Measurements from ENCODE around the gene CLEC3B.
"Not testable (repeated sequence)": the region's sequence is repeated elsewhere in the genome, so short reads cannot be mapped to it uniquely, and the experiment has no call there.

The CLEC3B gene, protein sequence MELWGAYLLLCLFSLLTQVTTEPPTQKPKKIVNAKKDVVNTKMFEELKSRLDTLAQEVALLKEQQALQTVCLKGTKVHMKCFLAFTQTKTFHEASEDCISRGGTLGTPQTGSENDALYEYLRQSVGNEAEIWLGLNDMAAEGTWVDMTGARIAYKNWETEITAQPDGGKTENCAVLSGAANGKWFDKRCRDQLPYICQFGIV

DNA sequence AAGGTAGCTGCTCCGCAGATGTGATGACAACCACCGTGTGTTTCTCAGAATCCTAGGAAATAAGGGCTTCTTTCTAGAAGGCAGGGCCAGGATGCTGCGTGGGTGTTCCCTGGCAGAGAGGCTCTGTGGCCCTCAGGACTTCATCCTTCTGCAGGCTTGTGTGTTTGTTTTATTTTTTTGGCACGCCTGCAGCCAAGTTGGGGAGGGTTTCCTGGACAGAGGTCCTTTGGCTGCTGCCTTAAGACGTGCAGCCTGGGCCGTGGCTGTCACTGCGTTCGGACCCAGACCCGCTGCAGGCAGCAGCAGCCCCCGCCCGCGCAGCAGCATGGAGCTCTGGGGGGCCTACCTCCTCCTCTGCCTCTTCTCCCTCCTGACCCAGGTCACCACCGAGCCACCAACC lies at the start of gene CLEC3B:
Gene CLEC3B (plus strand): TSS at position 266 of the 400 bp plus-strand sequence. CDS start 60 bp downstream, at position 326.
- DNase-seq (ENCODE audit: low spot score), result no peak

DNA sequence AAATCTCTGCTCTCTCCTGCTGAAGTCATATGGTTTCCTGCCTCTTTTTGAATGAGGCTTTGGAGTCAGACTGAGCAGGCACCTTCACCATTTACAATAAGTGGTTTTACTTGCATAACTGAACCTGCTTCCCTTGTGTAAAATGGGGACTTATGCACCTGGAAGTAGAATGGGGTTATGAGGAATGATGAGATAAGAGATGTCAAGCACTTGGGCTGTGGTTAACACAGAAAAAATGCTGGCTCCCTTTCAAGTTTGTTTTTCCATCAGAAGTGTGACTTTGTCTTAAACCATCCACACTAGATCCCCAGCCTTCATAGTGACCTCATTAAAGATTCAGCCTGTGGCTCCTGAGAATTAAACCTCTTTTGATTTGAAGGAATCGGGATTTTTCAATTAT lies 44.9 kb upstream of the CLEC3B start:
- DNase-seq (ENCODE audit: low spot score), result no peak

GRCh38 chr3:44981751-44982150 lies 44.4 kb upstream of the CLEC3B start:
- DNase-seq (ENCODE audit: low spot score), result no peak

GRCh38 chr3:44982817-44983216 lies 43.3 kb upstream of the CLEC3B start:
- DNase-seq (ENCODE audit: low spot score), result no peak

GRCh38 chr3:44983484-44983941 lies 42.6 kb upstream of the CLEC3B start:
- DNase-seq (ENCODE audit: low spot score), result no peak

DNA sequence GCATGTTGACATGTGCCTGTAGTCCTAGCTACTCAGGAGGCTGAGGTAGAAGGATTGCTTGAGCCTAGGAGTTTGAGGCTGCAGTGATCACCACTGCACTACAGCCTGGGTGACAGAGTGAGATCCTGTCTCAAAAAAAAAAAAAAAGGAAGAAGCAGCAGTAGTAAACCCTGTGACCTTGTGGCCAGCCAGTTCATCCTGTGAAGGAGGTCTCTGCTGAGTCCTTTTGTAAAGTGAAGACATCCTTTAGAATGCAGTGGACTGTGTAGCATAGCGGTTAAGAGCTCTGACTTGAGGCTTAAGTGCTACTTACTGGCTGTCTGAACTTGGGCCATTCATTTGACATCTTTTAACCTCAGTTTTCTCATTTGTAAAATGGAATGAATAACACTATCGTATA lies 41.8 kb upstream of the CLEC3B start:
- no peak for DNase-seq (ENCODE audit: low spot score)

GRCh38 chr3:44986330-44986729 lies 39.8 kb upstream of the CLEC3B start:
- not testable (repeated sequence) for DNase-seq (ENCODE audit: low spot score)

- no peak for DNase-seq (ENCODE audit: low spot score)
These were observed 38.8 kb upstream of the CLEC3B start for GRCh38 chr3:44987332-44987731.

DNA sequence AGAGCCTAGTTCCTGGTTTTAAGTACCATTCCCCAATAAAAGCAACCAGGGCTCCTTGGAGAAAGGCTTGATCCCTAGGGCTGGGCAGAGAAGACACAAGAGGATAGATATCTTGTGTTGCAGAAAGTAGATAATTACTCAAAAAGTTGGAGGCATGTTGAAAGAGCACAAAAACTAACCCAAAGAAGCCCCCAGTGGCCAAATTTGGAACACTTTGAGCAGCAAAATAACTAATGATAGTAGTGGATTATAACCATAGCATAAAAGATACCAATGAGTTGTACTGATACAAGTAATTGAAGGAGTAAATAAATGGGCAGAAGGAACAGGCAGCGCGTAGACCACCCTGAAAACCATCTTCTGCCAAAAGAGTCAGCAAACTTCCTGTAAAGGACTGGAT lies 38.0 kb upstream of the CLEC3B start:
- DNase-seq (ENCODE audit: low spot score), result no peak

DNA sequence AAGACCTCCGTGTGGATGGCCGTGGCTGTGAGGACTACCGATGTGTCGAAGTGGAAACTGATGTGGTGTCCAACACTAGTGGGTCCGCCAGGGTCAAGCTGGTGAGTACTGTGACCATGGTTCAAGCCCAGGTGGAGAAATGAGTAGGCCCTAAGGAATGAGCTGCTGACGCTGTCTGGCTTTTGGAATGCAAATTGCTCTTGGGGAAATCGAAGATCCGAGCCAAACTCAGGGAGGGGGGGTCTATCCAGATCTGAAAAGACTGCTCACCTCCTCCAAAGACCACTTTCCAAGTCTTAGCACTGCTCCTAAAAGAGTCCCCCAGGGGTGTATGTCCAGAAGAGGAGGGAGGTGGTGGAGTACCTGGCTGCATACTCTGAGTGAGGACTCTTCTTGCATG lies 37.0 kb upstream of the CLEC3B start:
- no peak for DNase-seq (ENCODE audit: low spot score)

DNA sequence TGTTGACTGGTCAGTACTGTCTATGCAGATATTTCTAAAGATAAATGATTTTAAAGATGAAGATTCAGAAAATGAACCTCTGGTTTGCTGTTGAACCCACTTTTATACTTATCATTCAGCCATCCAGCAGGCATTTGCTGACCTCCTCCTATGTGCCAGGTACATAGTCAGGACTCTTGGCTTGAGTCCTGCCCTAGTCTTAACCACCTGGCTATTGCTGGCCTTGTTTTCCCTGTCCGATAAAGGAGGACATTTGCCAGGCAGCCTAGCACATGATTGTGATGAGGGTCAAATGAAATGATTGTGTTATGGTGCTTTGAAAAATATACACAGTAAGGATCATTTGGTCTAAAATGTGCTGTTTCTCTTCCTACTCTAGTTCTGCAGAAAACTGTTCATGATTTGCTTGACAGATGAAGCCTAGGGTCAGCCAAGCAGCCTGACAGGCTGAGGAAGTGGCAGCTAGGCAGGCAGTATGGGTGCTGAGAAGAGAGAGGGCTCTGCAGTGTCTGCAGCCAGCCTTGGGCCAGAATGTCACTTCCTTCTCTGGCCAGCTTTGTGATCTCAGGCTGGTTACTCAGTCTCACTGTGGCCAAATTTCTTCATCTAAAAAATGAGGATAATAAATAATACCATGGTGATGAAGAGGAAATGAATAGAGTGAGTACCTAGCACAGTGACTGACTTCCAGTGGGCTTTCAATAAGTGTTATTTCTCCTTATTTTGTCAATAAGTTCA lies 36.3 kb upstream of the CLEC3B start:
- no peak for DNase-seq (ENCODE audit: low spot score)

- DNase-seq (ENCODE audit: low spot score), result no peak
These were observed 34.8 kb upstream of the CLEC3B start for GRCh38 chr3:44991326-44991725.

GRCh38 chr3:44992555-44993470 lies 33.3 kb upstream of the CLEC3B start:
- no peak for DNase-seq (ENCODE audit: low spot score)

GRCh38 chr3:44993471-44994205 lies 32.5 kb upstream of the CLEC3B start:
- no peak for DNase-seq (ENCODE audit: low spot score)

- no peak for DNase-seq (ENCODE audit: low spot score)
These were observed 30.8 kb upstream of the CLEC3B start for GRCh38 chr3:44995142-44995770.

DNA sequence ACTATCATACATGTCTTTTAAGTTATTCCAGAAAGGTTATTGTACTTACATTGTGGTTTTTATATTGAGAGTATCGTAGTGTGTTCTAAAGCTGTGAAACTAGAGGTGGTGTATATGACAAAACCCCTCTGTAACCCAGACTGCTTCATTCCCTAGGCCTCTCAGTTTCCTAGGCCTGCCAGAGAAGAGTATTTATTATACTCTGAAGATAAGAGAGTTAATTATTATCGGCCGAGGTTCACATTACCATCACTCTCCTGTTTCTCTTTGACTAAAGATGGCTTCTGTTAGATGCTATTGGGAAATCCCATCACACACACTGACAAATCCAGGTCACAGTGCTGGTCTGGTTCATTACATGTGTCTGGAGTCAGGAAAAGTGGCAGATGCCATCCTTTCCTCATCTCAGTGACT lies 29.5 kb upstream of the CLEC3B start:
- DNase-seq (ENCODE audit: low spot score), result no peak

DNA sequence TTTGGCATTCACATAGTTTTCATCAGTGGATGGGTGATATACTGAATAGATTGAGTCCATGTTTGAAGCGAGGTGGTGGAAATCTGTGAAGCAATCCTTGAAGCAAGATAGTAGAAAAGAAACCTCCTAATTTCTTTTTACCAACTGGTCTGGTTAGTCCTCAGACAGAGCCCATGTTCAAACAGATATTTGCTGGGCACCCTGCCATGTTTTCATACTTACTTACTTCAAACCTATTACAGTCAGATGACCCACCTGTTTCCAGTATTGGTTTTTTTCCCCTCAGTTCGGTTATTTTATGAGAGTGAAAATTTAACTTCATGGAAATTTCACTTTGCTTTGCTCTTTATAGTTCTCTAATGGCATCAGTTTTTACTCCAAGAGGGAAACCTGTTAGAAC lies 26.3 kb upstream of the CLEC3B start:
- DNase-seq (ENCODE audit: low spot score), result no peak

DNA sequence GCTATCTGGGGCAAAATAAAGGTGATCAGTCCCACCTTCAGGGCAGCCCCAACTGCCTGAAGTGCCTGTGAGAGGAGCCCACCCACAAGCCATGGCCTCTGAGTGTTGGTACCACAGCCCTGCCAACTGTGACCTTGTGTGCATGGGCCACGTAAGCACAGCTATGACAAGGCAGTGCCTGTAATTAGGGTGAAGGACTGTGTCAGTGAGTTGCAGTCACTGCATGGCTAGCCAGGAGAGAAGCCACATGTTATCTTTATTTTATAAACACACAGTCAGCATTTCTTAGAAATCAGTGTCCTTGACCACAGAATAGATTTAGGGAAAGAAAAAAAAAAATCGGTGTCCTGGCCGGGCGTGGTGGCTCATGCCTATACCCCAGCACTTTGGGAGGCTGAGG lies 25.3 kb upstream of the CLEC3B start:
- DNase-seq (ENCODE audit: low spot score), result no peak

DNA sequence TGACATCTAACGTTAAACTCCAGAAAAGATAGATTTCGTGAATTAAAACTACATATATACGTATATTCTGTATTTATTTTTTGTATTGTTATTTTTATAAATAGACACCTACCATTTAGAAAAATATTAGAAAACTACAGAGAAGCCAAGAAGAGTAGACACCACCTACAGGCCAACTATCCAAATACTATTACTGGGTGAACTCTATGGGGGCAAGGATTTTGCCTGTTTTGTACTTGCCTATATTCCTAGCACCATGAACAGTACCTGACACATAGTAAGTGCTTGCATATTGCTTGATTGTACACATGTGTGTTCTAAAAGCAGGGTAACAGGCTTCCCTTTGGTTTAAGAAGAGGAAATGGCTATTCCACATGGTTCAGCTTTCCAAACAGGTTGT lies 24.4 kb upstream of the CLEC3B start:
- no peak for DNase-seq (ENCODE audit: low spot score)

GRCh38 chr3:45002139-45002660 lies 23.9 kb upstream of the CLEC3B start:
- DNase-seq (ENCODE audit: low spot score), result no peak

DNA sequence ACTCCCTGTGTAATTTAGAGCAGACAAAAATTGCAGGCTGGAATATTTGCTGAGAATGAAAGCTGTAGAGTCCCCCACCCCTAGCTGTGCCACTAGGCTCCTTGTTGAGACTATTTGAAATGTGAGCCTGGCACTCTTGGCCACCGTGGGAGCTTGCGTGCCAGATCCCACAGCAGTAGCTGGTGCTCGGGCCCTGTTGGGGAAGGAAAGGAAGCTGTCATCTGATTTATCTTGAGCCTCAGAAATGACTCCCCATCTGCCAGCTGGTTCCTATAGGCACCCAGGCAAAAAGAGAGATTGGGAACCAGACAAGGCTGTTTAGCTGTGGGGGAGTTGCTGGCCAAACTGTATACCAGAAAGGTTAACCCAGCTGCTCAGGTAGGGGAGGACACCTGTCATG lies 23.4 kb upstream of the CLEC3B start:
- DNase-seq (ENCODE audit: low spot score), result no peak
